PC-9 (cell line): Measurements from ENCODE around the gene ORAI2. TPM values are rescaled to one million over a fixed set of nuclear protein-coding genes. Genes with fewer than 3 reads are reported as not detected.

ENCODE experiments used
- BruUV-seq: library from RNA; stranded (reverse); fragments of 400-500 nt; replicated peaks from 2 replicates; lab custom pipeline; 2021; lab: Mats Ljungman, UMichigan
- CTCF ChIA-PET: fragments of 300-600 bp; sonication (Branson Sonifier 250); formaldehyde crosslinking; loops from one replicate; lab custom pipeline; 2022; ENCODE audit warnings: antibody characterized with exemption; lab: Charles Lee
- POLR2A ChIA-PET: fragments of 300-600 bp; sonication (Branson Sonifier 250); formaldehyde crosslinking; loops from one replicate; lab custom pipeline; 2022; ENCODE audit warnings: antibody characterized with exemption; ENCODE audit not compliant: unreplicated experiment; lab: Charles Lee
- DNase-seq, 2 experiments: peaks; one replicate each; pipeline versions ENCODE4 v3.0.0 to v3.0.0-alpha.2; 2015 to 2022; ENCODE audit warnings: mixed read lengths in 1 of 2
- H2AFZ ChIP-seq: fragments of 200-600 bp; sonication (generic); 2 replicates; pipeline ENCODE4 v1.8.1; 2017; ENCODE audit warnings: antibody characterized with exemption
- H3F3A ChIP-seq: fragments of 200-600 bp; sonication (generic); 2 replicates; pipeline ENCODE4 v1.8.1; 2017; ENCODE audit warnings: antibody characterized with exemption, mild to moderate bottlenecking, low read depth; ENCODE audit not compliant: insufficient read depth
- H3K27ac ChIP-seq: fragments of 200-600 bp; sonication (generic); 2 replicates; pipeline ENCODE4 v1.6.1; 2016; ENCODE audit warnings: mixed run types
- H3K27me3 ChIP-seq: fragments of 200-600 bp; sonication (generic); 2 replicates; pipeline ENCODE4 v1.6.1; 2016; ENCODE audit warnings: low read depth, mixed run types; ENCODE audit not compliant: insufficient read depth
- H3K36me3 ChIP-seq: fragments of 200-600 bp; sonication (generic); 2 replicates; pipeline ENCODE4 v1.6.1; 2016; ENCODE audit warnings: low read depth, mixed run types
- H3K4me1 ChIP-seq: fragments of 200-600 bp; sonication (generic); replicated peaks from 2 replicates; pipeline ENCODE4 v1.6.1; 2016; ENCODE audit warnings: mixed run types; ENCODE audit not compliant: insufficient read depth
- H3K4me2 ChIP-seq: fragments of 200-600 bp; sonication (generic); 2 replicates; pipeline ENCODE4 v1.6.1; 2017; ENCODE audit warnings: mixed run types
- H3K4me3 ChIP-seq: fragments of 200-600 bp; sonication (generic); 2 replicates; pipeline ENCODE4 v1.6.1; 2016; ENCODE audit warnings: mixed run types
- H3K79me2 ChIP-seq: fragments of 200-600 bp; sonication (generic); 2 replicates; pipeline ENCODE4 v1.6.1; 2017; ENCODE audit warnings: low read depth, mixed run types
- H3K9me2 ChIP-seq: fragments of 200-600 bp; sonication (generic); 2 replicates; pipeline ENCODE4 v1.8.1; 2017; ENCODE audit warnings: mild to moderate bottlenecking; ENCODE audit not compliant: insufficient read depth
- H3K9me3 ChIP-seq: fragments of 200-600 bp; sonication (generic); 2 replicates; pipeline ENCODE4 v1.8.1; 2016; ENCODE audit warnings: low read depth; ENCODE audit not compliant: insufficient read depth
- H4K20me1 ChIP-seq: fragments of 200-600 bp; sonication (generic); 2 replicates; pipeline ENCODE4 v1.8.1; 2017; ENCODE audit not compliant: insufficient read depth
- EZH2 ChIP-seq: fragments of 200-600 bp; sonication (generic); IDR thresholded peaks from 2 replicates; pipeline ENCODE4 v1.8.0; 2017; ENCODE audit warnings: antibody characterized with exemption, low read depth
- intact Hi-C: fragments of 100-400 bp; cut with micrococcal nuclease; formaldehyde crosslinking; loops from one replicate; pipeline ENCODE4 v1.10.0; 2022; ENCODE audit not compliant: unreplicated experiment
- total RNA-seq: library from RNA; stranded (reverse); gene quantifications from 2 replicates; pipeline ENCODE4 v1.2.3, GENCODE V29; 2021
- TF ChIP-seq, protein P1 (sequence below): fragments of 200-600 bp; sonication (generic); conservative IDR thresholded peaks from 2 replicates; pipeline ENCODE4 v1.6.1; 2017; ENCODE audit warnings: mixed run types, antibody characterized with exemption, mild to moderate bottlenecking, moderate library complexity

The ORAI2 gene
- total RNA-seq, 1 experiment from 2014 or later = 53.3 TPM

DNA sequence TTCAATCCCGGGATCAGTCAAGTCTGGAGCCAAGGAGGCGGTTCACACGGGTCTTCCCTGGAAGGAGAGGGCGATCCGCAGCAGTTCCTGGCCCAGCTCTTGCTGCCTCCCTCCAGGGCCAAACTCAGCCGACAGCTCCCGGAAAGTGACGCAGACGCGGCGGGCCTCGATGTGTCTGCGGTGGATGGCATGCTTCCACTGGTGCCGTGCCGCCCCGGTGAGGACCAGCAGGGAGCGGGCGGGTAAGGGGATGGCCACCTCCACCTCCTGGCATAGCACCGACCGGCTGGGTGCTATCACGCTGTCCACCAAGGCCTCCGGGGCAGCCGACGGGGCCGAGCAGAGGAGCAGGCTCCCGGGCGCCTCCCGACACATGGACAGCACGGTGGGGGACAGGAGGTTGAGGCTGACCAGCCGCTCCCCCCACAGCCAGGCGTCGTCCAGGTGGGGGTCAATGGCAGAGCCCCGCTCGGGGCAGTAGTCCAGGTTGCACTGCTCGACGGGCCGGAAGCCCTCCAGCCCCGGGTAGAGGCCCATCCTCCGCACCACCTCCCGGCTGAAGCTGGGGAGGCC is 24.1 kb downstream of the ORAI2 start:
- no peaks in the 10 kb centered on the region for H4K20me1 ChIP-seq
- ChIA-PET CTCF (no interaction called here), POLR2A (no interaction called here)
- no peaks in the 10 kb centered on the region for H3K4me1 ChIP-seq
- H3K79me2 ChIP-seq = no peaks in the 10 kb centered on the region
- no peak overlapping the region for H3K4me3 ChIP-seq
- 0 out of 2 replicates have a peak, but pooled peaks cover 6% of the 10 kb centered on the region for H3F3A ChIP-seq
- H3K9me2 ChIP-seq = no peaks in the 10 kb centered on the region
- DNase-seq = no peak
- intact Hi-C loops = no loop called here
- no peak overlapping the region for H3K4me2 ChIP-seq
- no peaks in the 10 kb centered on the region for H3K36me3 ChIP-seq
- H3K9me3 ChIP-seq = no peaks in the 10 kb centered on the region
- H2AFZ ChIP-seq = no peak overlapping the region
- no peaks in the 10 kb centered on the region for H3K27me3 ChIP-seq
- no peak overlapping the region for H3K27ac ChIP-seq
- no TSS peak for BruUV-seq
- TF ChIP-seq, protein P1, sequence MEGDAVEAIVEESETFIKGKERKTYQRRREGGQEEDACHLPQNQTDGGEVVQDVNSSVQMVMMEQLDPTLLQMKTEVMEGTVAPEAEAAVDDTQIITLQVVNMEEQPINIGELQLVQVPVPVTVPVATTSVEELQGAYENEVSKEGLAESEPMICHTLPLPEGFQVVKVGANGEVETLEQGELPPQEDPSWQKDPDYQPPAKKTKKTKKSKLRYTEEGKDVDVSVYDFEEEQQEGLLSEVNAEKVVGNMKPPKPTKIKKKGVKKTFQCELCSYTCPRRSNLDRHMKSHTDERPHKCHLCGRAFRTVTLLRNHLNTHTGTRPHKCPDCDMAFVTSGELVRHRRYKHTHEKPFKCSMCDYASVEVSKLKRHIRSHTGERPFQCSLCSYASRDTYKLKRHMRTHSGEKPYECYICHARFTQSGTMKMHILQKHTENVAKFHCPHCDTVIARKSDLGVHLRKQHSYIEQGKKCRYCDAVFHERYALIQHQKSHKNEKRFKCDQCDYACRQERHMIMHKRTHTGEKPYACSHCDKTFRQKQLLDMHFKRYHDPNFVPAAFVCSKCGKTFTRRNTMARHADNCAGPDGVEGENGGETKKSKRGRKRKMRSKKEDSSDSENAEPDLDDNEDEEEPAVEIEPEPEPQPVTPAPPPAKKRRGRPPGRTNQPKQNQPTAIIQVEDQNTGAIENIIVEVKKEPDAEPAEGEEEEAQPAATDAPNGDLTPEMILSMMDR = no peak
- TF ChIP-seq EZH2 = no peak

- H3K9me3 ChIP-seq = no peaks in the 10 kb centered on the region
- peaks cover 7% of the 10 kb centered on the region; the same call in 1 of the 2 replicates for H3K4me1 ChIP-seq
- no peak for TF ChIP-seq EZH2
- TF ChIP-seq, protein P1 = no peak
- no peak for DNase-seq
- intact Hi-C loops = no loop called here
- no peak overlapping the region for H2AFZ ChIP-seq
- POLR2A ChIA-PET = no interaction called here
- 0 out of 2 replicates have a peak, but pooled peaks cover 6% of the 10 kb centered on the region for H3F3A ChIP-seq
- no peaks in the 10 kb centered on the region for H3K9me2 ChIP-seq
- no peaks in the 10 kb centered on the region for H4K20me1 ChIP-seq
- H3K4me3 ChIP-seq = no peak overlapping the region
- no peaks in the 10 kb centered on the region for H3K27me3 ChIP-seq
- no peak overlapping the region for H3K27ac ChIP-seq
- H3K79me2 ChIP-seq = peaks cover 15% of the 10 kb centered on the region; the same call in 1 of the 2 replicates
- no peaks in the 10 kb centered on the region for H3K36me3 ChIP-seq
- no peak overlapping the region for H3K4me2 ChIP-seq
- CTCF ChIA-PET = no interaction called here
- BruUV-seq = no TSS peak
These were observed 26.0 kb downstream of the ORAI2 start for GRCh38 chr7:102459221-102459844.

DNA sequence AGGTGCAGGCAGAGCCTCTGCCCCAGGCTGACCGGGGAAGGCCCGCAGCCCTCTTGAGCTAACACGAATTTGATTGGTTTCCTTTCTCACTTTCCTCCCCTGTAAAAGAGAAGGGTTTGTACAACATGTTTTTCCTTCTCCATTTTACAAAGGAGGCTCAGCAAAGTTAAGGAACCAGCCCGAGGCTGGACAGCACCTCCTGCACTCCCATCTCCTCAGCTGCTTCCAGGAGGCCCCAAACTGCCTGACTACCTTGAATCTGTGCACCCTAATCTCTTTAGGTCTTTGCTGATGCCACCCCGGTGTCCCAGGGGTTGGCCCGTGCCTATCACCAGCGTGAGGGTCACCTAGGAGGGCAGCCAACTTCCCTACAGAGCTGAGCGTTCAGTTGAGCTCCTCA is 27.1 kb downstream of the ORAI2 start:
- no peaks in the 10 kb centered on the region for H3K36me3 ChIP-seq
- H3K9me2 ChIP-seq = no peaks in the 10 kb centered on the region
- CTCF ChIA-PET = no interaction called here
- 0 out of 2 replicates have a peak, but pooled peaks cover 2% of the 10 kb centered on the region for H3F3A ChIP-seq
- H3K4me2 ChIP-seq = no peak overlapping the region
- no peak for DNase-seq
- POLR2A ChIA-PET = no interaction called here
- no peak overlapping the region for H3K4me3 ChIP-seq
- no TSS peak for BruUV-seq
- intact Hi-C loops = loop anchor here (10.0 kb wide), 1 partner anchor 186 kb away; no protein-coding TSS in a partner anchor
- H3K9me3 ChIP-seq = no peaks in the 10 kb centered on the region
- no peak for TF ChIP-seq EZH2
- TF ChIP-seq, protein P1 = no peak
- no peaks in the 10 kb centered on the region for H4K20me1 ChIP-seq
- H3K79me2 ChIP-seq = peaks cover 17% of the 10 kb centered on the region; the same call in 1 of the 2 replicates
- peaks cover 7% of the 10 kb centered on the region; the same call in 1 of the 2 replicates for H3K4me1 ChIP-seq
- no peaks in the 10 kb centered on the region for H3K27me3 ChIP-seq
- no peak overlapping the region for H2AFZ ChIP-seq
- no peak overlapping the region for H3K27ac ChIP-seq
